Esophagus muscularis mucosa (tissue), 3 donors: Measurements from ENCODE around the gene TMEM53.

Experiments used
- POLR2A ChIP-seq: fragments of 450-650 bp; IDR thresholded peaks from one replicate; pipeline ENCODE4 v1.6.1; 2017; ENCODE audit warnings: antibody characterized with exemption, moderate library complexity, mild to moderate bottlenecking, low read depth
- TF ChIP-seq, protein P1 (sequence below), 3 experiments: fragments of 200-600 bp in 2 of 3; fragments of 450-650 bp in 1 of 3; sonication (generic) in 2 of 3; IDR thresholded peaks; one replicate each; pipeline ENCODE4 v1.5.1; 2017 to 2019; ENCODE audit warnings: antibody characterized with exemption in 3 of 3, mild to moderate bottlenecking in 2 of 3, moderate library complexity in 1 of 3

DNA sequence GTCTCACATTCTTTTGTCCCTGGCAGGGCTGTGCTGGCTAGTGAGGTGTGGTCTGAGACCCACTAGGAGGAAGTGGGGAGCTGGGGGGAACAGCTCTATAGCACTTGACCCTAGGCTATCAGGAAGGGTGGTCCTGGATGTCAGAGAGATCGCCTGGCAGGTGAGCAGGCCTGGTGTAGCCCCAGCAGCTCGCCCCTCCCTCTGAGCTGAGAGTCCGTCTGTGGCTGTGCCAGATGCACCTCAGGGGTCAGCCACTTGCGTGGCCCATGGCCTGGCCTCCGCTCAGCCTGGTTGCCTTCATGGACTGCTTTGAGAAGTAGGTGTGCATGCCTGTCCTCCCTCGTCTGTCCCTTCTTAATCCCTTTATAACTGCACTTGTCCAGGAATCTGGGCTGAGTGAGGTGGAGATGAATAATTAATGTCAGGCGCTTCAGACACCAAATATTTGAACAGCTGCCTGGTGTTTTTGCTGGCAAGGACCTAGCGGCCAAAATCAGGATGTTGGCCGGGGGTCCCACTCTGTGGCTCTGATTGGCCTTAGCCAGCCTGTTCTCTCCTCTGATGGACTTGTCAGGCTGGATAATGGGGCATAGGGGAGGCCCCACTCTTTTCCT is 30.5 kb downstream of the TMEM53 start:
- no peak for TF ChIP-seq POLR2A
- TF ChIP-seq, protein P1, sequence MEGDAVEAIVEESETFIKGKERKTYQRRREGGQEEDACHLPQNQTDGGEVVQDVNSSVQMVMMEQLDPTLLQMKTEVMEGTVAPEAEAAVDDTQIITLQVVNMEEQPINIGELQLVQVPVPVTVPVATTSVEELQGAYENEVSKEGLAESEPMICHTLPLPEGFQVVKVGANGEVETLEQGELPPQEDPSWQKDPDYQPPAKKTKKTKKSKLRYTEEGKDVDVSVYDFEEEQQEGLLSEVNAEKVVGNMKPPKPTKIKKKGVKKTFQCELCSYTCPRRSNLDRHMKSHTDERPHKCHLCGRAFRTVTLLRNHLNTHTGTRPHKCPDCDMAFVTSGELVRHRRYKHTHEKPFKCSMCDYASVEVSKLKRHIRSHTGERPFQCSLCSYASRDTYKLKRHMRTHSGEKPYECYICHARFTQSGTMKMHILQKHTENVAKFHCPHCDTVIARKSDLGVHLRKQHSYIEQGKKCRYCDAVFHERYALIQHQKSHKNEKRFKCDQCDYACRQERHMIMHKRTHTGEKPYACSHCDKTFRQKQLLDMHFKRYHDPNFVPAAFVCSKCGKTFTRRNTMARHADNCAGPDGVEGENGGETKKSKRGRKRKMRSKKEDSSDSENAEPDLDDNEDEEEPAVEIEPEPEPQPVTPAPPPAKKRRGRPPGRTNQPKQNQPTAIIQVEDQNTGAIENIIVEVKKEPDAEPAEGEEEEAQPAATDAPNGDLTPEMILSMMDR (IDR thresholded peaks at IDR 0.05), result no peak
